PC-9 (cell line): ENCODE data around the gene ISL2.

ENCODE experiments used
- CTCF ChIP-seq: fragments of 200-600 bp; sonication (generic); conservative IDR thresholded peaks from 2 replicates; pipeline ENCODE4 v1.6.1; 2017; ENCODE audit warnings: mixed run types, antibody characterized with exemption, mild to moderate bottlenecking, moderate library complexity
- EZH2 ChIP-seq: fragments of 200-600 bp; sonication (generic); IDR thresholded peaks from 2 replicates; pipeline ENCODE4 v1.8.0; 2017; ENCODE audit warnings: antibody characterized with exemption, low read depth

DNA sequence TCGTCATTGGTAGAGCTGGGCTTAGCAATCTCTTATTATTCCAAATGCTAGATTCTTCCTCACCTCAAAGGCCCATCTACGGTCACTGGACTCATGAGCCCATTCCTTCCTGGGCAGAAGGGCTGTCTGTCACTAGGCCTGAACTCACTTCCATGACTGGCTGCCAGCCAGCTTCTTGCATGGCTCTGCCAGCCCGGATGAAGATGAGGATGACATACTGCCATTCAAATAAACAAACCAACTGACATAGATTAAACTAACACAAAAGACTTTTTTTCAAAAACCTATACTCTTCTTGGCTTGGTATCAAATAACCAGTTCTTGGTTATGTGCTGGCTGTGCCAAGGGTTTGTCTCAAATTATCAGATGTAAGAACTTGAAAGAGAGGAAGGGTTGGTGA, 23.8 kb downstream of the ISL2 start:
- TF ChIP-seq CTCF (no peak), EZH2 (no peak)
